Natural killer cell treated with Interleukin-12 subunit alpha and Interleukin-12 subunit beta and Interleukin-15 and Interleukin-18, amount 100 ng/mL, for 72 hours (primary cell): ENCODE data around the gene JPH2. TPM values are rescaled to one million over a fixed set of nuclear protein-coding genes. Genes with fewer than 3 reads are reported as not detected.

Experiments
- ATAC-seq, 2 donors: fragments of 150-1000 bp; cut with Tn5 transposase in 1 of 2; sonication (Bioruptor Pico), chemical (Tn5 transposase) in 1 of 2; 2 replicates each; pipeline ENCODE4 v1.10.0; 2021
- DNase-seq: peaks from one replicate; pipeline ENCODE4 v3.0.0; 2022; ENCODE audit warnings: low spot score
- H3K27ac Mint-ChIP-seq, 2 donors: 1 replicate in 1 of 2; 2 replicates in 1 of 2; pipeline ENCODE4 v1.8.0; 2022; ENCODE audit warnings: mixed read lengths in 2 of 2, mild to moderate bottlenecking in 1 of 2, moderate library complexity in 1 of 2
- H3K27me3 Mint-ChIP-seq, 2 donors: 1 replicate in 1 of 2; 2 replicates in 1 of 2; pipeline ENCODE4 v1.8.0; 2022; ENCODE audit warnings: mixed read lengths in 2 of 2
- H3K36me3 Mint-ChIP-seq: one replicate; pipeline ENCODE4 v1.8.0; 2022; ENCODE audit warnings: mixed read lengths
- H3K4me1 Mint-ChIP-seq, 2 donors: 1 replicate in 1 of 2; 2 replicates in 1 of 2; pipeline ENCODE4 v1.8.0; 2022; ENCODE audit warnings: low read depth in 2 of 2, mixed read lengths in 2 of 2, mild to moderate bottlenecking in 1 of 2
- H3K4me3 Mint-ChIP-seq: one replicate; pipeline ENCODE4 v1.8.0; 2022; ENCODE audit warnings: mixed read lengths
- H3K9me3 Mint-ChIP-seq: 2 replicates; pipeline ENCODE4 v1.8.0; 2022; ENCODE audit warnings: mixed read lengths
- total RNA-seq, 2 donors: library from RNA; stranded (reverse); gene quantifications; one replicate each; pipeline ENCODE4 v1.2.3, GENCODE V29; 2022

JPH2 gene
- total RNA-seq, 2 donors from 2014 or later: 1.0 to 2.0 TPM

DNA sequence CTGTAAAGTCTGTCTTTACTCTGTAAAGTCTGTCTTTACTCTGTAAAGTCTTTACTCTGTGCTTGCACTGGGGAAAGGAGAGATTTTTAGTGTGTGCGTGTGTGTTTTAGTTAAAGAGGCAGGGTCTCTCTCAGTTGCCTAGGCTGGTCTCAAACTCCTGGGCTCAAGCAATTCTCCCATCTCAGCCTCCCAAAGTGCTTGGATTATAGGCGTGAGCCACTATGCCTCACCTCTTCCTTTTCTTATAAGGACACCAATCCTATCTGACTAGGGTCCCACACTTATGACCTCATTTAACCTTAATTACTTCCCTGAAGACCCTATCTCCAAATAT, 93.8 kb downstream of the JPH2 start:
- Mint-ChIP-seq H3K27ac (no peak overlapping the region), H3K27me3 (peaks cover 19 to 24% of the 10 kb centered on the region in 2 donors), H3K9me3 (no peaks in the 10 kb centered on the region), H3K4me3 (no peak overlapping the region), H3K4me1 (no peaks in the 10 kb centered on the region), H3K36me3 (no peaks in the 10 kb centered on the region)
- ATAC-seq (no peak), DNase-seq (no peak)

- H3K4me3 Mint-ChIP-seq: no peak overlapping the region
- H3K27ac Mint-ChIP-seq: no peak overlapping the region
- H3K4me1 Mint-ChIP-seq: no peaks in the 10 kb centered on the region
- DNase-seq: no peak
- no peak for ATAC-seq
- H3K9me3 Mint-ChIP-seq: no peaks in the 10 kb centered on the region
- peaks cover 16 to 23% of the 10 kb centered on the region in 2 donors for H3K27me3 Mint-ChIP-seq
- H3K36me3 Mint-ChIP-seq: no peaks in the 10 kb centered on the region
Measured at GRCh38 chr20:44092551-44093248, 94.3 kb downstream of the JPH2 start.

GRCh38 chr20:44091026-44091425, 96.0 kb downstream of the JPH2 start:
- Mint-ChIP-seq H3K4me1 (no peaks in the 10 kb centered on the region), H3K27ac (no peak overlapping the region), H3K27me3 (peaks cover 22 to 23% of the 10 kb centered on the region in 2 donors), H3K9me3 (no peaks in the 10 kb centered on the region), H3K36me3 (no peaks in the 10 kb centered on the region), H3K4me3 (no peak overlapping the region)
- no peak for ATAC-seq
- DNase-seq: no peak

DNA sequence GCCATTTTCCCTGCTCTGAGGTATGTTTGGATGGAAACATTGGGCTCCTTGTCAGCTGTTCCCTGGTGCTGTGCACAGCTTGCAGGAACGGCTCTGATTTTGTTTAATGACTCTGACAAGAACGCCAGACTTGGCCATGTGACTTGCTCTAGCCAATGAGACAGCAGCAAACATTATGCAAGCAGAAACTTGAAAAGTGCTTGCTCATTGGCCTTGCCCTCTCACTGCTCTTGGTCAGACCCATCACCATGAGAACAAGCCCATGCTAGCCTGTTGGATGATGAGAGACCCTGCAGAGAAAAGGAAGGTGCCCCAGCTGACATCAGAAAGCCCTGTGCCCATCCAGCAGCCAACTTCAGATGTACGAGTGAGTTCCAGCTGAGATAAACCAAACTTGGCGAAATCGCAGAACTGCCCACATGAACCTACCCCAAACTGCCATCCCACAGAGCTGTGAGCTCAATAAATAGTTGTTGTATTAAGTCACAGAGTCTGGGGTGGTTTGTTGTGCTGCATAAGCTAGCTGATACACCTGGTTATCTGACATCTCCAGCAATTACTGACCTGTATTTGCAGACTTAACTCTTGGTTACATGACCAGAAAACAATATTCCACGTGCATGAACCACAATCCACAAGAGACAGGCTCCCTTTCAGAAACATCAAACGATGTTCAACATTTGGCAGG, 96.9 kb downstream of the JPH2 start:
- Mint-ChIP-seq H3K4me3 (no peak overlapping the region), H3K4me1 (no peaks in the 10 kb centered on the region), H3K36me3 (no peaks in the 10 kb centered on the region), H3K27ac (no peak overlapping the region), H3K9me3 (no peaks in the 10 kb centered on the region), H3K27me3 (peaks cover 22 to 23% of the 10 kb centered on the region in 2 donors)
- ATAC-seq (peak; percentile 33 to 45), DNase-seq (no peak)

DNA sequence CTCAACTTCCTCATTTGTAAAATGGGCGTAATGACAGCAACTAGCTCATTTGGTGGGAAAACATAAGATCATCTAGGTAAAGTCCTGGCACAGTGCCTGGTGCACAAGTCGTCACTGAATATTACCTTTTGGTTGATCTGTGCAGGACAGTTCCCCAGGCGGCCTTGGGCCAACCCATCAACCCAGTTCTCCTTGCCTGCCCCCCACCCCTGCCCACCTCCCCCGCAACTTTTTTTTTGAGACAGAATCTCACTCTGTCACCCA, 99.2 kb downstream of the JPH2 start:
- Mint-ChIP-seq H3K27ac (no peak overlapping the region), H3K27me3 (peaks cover 12 to 15% of the 10 kb centered on the region in 2 donors), H3K4me1 (no peaks in the 10 kb centered on the region), H3K36me3 (no peaks in the 10 kb centered on the region), H3K4me3 (no peak overlapping the region), H3K9me3 (no peaks in the 10 kb centered on the region)
- ATAC-seq (no peak), DNase-seq (no peak)

DNA sequence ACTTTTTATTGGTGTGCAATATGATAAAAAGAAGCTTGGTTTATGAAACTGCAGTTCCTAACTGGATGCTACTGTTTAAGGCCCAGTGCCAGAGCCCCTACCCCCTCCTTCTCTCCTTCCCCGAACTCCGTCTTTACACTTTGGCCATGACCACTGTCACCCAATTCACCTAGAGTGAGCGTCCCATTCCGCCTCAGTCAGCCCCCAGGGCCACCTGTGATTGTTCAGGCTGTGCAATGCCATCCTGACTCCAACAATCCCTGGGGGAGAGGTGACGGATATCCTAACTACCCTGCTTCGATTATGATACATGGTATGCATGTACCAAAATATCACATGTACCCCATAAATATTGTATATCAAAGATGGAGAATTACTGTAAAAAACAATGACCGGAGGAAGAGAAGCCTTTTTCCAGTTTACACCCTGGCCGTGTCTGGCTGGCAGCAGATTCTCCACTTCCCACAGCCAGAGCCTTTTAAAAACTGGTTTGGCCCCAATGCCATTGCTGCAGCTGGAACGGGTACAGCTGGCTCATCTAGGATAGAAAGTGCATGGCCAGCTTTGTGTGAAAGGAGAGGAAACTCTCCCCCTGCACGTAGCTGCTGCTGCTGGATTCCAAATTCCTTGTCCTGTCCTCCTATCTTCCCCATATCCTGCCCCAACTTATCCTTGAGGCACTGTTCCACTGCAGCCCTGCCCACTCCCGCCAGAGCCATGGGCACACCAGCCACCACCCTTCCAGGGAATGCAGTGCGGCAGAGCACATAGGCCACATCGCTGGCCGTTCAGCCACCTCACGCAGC, 99.7 kb downstream of the JPH2 start:
- no peak overlapping the region for H3K27ac Mint-ChIP-seq
- no peak overlapping the region for H3K4me3 Mint-ChIP-seq
- no peaks in the 10 kb centered on the region for H3K4me1 Mint-ChIP-seq
- H3K36me3 Mint-ChIP-seq: no peaks in the 10 kb centered on the region
- ATAC-seq: no peak
- no peaks in the 10 kb centered on the region for H3K9me3 Mint-ChIP-seq
- peaks cover 11 to 13% of the 10 kb centered on the region in 2 donors for H3K27me3 Mint-ChIP-seq
- DNase-seq: no peak

DNA sequence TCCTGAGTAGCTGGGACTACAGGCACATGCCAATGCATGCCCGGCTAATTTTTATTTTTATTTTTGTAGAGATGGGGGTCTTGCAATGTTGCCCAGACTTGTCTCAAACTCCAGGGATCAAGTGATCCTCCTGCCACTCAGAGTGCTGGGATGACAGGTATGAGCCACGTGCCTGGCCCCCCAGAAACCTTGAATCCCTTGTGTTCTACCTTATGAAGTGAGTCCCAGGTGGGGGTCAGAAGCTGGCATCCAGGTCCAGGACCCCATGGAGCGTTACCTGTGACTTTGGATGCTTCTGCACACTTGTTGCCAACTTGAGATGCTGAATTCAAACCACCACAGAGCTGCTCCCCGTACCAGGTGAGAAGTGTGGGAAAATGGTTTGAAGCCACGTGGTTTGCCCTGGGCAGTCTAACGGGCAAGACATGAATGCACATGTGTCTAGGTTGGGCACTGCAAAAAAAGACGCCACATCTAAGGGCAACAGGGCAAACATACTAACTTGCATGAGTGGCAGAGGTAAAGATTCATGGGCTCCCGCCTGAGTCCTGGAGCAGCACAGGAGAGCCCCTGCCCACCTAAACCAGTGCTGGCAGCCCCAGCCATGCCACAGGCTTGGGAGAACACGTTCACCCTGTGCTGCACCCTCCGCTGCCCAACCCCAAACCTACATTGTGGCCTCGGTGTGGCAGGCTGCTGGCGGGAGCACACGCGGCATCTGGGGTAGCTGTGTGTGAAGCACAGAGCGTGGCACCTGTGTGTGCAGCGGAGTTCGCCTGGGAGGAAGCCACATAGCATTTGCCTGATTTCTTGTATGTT, 101.2 kb downstream of the JPH2 start:
- Mint-ChIP-seq H3K27ac (no peak overlapping the region), H3K9me3 (no peaks in the 10 kb centered on the region), H3K27me3 (peaks cover 6 to 7% of the 10 kb centered on the region in 2 donors), H3K4me3 (no peak overlapping the region), H3K4me1 (peaks cover 1 to 2% of the 10 kb centered on the region in 2 donors), H3K36me3 (no peaks in the 10 kb centered on the region)
- ATAC-seq: no peak
- DNase-seq: no peak

DNA sequence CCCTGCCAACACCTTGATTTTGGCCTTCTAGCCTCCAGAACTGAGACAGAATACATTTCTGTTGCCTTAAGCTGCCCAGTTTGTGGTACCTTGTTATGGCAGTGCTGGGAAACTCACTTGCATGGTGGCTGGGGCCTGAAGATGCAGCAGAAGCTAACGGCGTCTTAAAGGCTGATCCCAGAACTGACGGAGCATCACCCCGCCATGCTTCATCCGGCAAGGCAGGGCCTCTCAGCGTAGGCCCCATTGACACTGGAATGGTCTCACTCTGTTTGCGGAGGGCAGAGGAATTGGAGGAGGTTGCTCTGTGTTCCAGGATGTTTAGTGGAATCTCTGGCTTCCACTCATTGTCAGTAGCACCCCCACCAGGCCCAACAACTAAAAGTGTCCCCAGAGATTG, 102.1 kb downstream of the JPH2 start:
- ATAC-seq (no peak), DNase-seq (no peak)
- Mint-ChIP-seq H3K4me1 (peaks cover 10 to 11% of the 10 kb centered on the region in 2 donors), H3K4me3 (no peak overlapping the region), H3K9me3 (no peaks in the 10 kb centered on the region), H3K27ac (no peak overlapping the region), H3K36me3 (no peaks in the 10 kb centered on the region), H3K27me3 (peaks cover 6 to 7% of the 10 kb centered on the region in 2 donors)

GRCh38 chr20:44084439-44084838, 102.5 kb downstream of the JPH2 start:
- no peak for ATAC-seq

DNA sequence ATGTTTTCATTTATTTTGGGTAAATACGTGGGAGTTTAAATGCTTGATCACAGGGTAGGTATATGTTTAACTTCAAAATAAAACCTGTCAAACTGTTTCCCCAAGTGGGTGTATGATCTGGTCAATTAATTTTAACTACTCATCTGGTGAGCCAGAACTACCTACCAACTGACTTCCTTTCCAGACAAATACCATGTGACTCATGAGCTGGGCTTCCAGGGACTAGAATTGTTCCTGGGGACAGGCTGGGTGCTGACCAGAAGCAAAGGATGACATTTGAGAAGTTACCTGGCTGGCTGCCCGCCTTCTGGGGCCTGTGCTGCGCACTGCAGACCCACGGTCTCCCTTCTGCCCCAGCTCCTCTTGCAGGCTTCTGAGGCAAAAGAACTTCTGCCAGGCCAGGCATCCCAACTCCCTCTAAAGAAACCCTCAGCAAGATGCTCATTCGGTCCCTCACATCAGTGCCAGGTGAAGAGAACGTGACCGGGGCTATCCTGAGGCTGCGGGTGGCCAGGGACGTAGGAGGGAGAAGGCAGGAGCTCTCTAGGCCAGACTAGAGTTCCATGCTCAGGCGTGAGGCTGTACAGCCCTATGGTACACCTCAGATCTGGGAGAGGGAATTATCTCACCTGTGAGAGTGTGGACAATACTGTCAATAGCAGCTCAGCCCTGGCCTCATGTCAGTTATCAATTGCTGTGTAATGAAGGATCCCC, 103.6 kb downstream of the JPH2 start:
- H3K9me3 Mint-ChIP-seq: no peaks in the 10 kb centered on the region
- no peak overlapping the region for H3K4me3 Mint-ChIP-seq
- H3K27ac Mint-ChIP-seq: peak overlapping the region; percentile 2 to 9
- ATAC-seq: no peak
- DNase-seq: no peak
- peaks cover 10 to 11% of the 10 kb centered on the region in 2 donors for H3K4me1 Mint-ChIP-seq
- no peaks in the 10 kb centered on the region for H3K36me3 Mint-ChIP-seq
- H3K27me3 Mint-ChIP-seq: peaks cover 7 to 12% of the 10 kb centered on the region in 2 donors

More at GRCh38 chr20:44084439-44084838, 102.5 kb downstream of the JPH2 start:
- peaks cover 10 to 11% of the 10 kb centered on the region in 2 donors for H3K4me1 Mint-ChIP-seq
- no peaks in the 10 kb centered on the region for H3K36me3 Mint-ChIP-seq
- H3K27ac Mint-ChIP-seq: no peak overlapping the region
- H3K27me3 Mint-ChIP-seq: peaks cover 6 to 7% of the 10 kb centered on the region in 2 donors
- H3K4me3 Mint-ChIP-seq: no peak overlapping the region
- no peaks in the 10 kb centered on the region for H3K9me3 Mint-ChIP-seq
- no peak for DNase-seq

- peaks cover 10 to 11% of the 10 kb centered on the region in 2 donors for H3K4me1 Mint-ChIP-seq
- H3K36me3 Mint-ChIP-seq: no peaks in the 10 kb centered on the region
- H3K27me3 Mint-ChIP-seq: peaks cover 7 to 10% of the 10 kb centered on the region in 2 donors
- DNase-seq (no peak), ATAC-seq (no peak)
- peak overlapping the region in 1 of 2 donors; percentile 10 for H3K27ac Mint-ChIP-seq
- no peaks in the 10 kb centered on the region for H3K9me3 Mint-ChIP-seq
- H3K4me3 Mint-ChIP-seq: no peak overlapping the region
Measured at GRCh38 chr20:44081888-44082287, 105.1 kb downstream of the JPH2 start.

DNA sequence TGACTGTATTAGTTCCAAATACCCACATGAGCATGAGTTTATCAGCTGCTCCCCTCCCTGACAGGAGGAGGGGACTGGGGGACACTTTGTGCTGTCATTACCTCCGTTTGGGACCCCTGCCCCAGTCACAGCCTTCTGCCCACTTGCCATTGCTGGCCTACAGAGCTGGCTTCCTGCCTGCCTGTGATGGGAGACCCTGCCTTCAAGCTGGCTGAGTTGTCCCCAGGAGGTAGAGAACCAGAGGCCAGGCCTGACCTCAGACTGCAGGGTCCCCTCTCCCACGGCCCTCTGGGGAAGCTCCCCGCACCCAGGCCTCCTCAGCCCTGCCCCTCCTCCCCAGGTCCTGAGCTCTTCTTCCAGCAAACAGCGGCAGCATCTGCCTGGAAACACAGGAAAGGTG, 105.5 kb downstream of the JPH2 start:
- no peaks in the 10 kb centered on the region for H3K9me3 Mint-ChIP-seq
- H3K36me3 Mint-ChIP-seq: no peaks in the 10 kb centered on the region
- H3K27me3 Mint-ChIP-seq: peaks cover 7 to 10% of the 10 kb centered on the region in 2 donors
- ATAC-seq (no peak), DNase-seq (no peak)
- peak overlapping the region in 1 of 2 donors; percentile 10 for H3K27ac Mint-ChIP-seq
- peaks cover 10 to 11% of the 10 kb centered on the region in 2 donors for H3K4me1 Mint-ChIP-seq
- no peak overlapping the region for H3K4me3 Mint-ChIP-seq
